Body of pancreas (tissue), 4 donors: Measurements from ENCODE around the gene WDFY4. TPM values are rescaled to one million over a fixed set of nuclear protein-coding genes. Genes with fewer than 3 reads are reported as not detected.

ENCODE experiments used
- ATAC-seq: fragments of 150-250 bp; one replicate; pipeline ENCODE4 v1.9.1; 2016
- DNase-seq, 4 donors: peaks; one replicate each; pipeline ENCODE4 v3.0.0-alpha.2; 2019
- H3K27ac ChIP-seq, 4 donors: fragments of 200-600 bp; sonication (generic); 1 replicate in 3 of 4; 2 replicates in 1 of 4; pipeline versions ENCODE4 v1.5.1 to v1.6.1; 2016 to 2019; ENCODE audit warnings: mild to moderate bottlenecking in 1 of 4, mixed read lengths in 1 of 4, moderate library complexity in 1 of 4
- H3K27me3 ChIP-seq, 2 donors: fragments of 200-600 bp; sonication (generic); one replicate each; pipeline ENCODE4 v1.6.0; 2016; ENCODE audit warnings: mild to moderate bottlenecking in 1 of 2
- H3K36me3 ChIP-seq, 2 donors: fragments of 200-600 bp; sonication (generic); replicated peaks in 1 of 2; 2 replicates each; pipeline ENCODE4 v1.5.1; 2016; ENCODE audit warnings: low read depth in 2 of 2; ENCODE audit not compliant: insufficient read depth in 1 of 2
- H3K4me1 ChIP-seq: fragments of 200-600 bp; sonication (generic); one replicate; pipeline ENCODE4 v1.6.0; 2016
- H3K4me3 ChIP-seq, 2 donors: fragments of 200-600 bp; sonication (generic); 1 replicate in 1 of 2; 2 replicates in 1 of 2; pipeline ENCODE4 v1.5.1; 2016 to 2019
- H3K9me3 ChIP-seq, 3 donors: fragments of 200-600 bp; sonication (generic); 1 replicate in 2 of 3; 2 replicates in 1 of 3; pipeline ENCODE4 v1.5.1; 2016
- CTCF ChIP-seq, 7 experiments: fragments of 450-650 bp in 4 of 7; fragments of 200-600 bp in 3 of 7; sonication (generic) in 3 of 7; IDR thresholded peaks; one replicate each; pipeline ENCODE4 v1.5.1; 2016 to 2019; ENCODE audit warnings: antibody characterized with exemption in 7 of 7
- POLR2A ChIP-seq, 3 donors: fragments of 450-650 bp; IDR thresholded peaks; one replicate each; pipeline ENCODE4 v1.6.1; 2016; ENCODE audit warnings: antibody characterized with exemption in 3 of 3, mild to moderate bottlenecking in 2 of 3
- WGBS, 2 donors: methylation state at CpG; one replicate each; pipeline ENCODE4 v1.1.5; 2017; 5-methylcytosine and 5-hydroxymethylcytosine counted together
- intact Hi-C: fragments of 100-400 bp; cut with DNase I; formaldehyde crosslinking; loops from one replicate; pipeline ENCODE4 v1.15.1; 2023
- total RNA-seq, 2 donors: library from RNA; depleted of rRNA; stranded (reverse); fragments of >200 nt; gene quantifications; one replicate each; pipeline ENCODE4 v1.1.0, GENCODE V29; 2016

The WDFY4 gene
- total RNA-seq, 2 donors from 2014 or later, result 0.66 to 2.3 TPM

DNA sequence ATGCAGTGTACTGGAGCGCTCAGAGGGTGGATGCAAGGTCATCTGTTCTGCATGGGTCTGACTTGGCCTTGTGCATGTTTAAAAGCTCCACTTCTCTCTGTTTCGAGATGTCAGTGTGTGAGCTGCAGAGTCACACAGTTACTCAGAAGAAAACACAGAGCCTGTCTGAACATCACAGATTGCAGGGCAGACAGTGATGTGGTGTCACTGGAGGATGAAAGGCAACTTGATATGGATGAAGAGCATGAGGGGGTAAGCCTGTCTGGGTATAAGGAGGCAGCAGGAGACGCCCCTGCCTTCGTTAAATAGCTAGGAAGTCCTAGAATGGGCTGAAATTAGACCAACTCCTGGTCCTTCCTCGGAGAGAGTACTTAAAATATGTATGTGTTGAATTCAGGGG is 322.5 kb downstream of the WDFY4 start:
- intact Hi-C loops, result no loop called here
- DNase-seq (no peak), ATAC-seq (no peak)
- Histone ChIP-seq H3K27me3 (no peaks in the 10 kb centered on the region), H3K36me3 (no peaks in the 10 kb centered on the region), H3K27ac (no peak overlapping the region), H3K4me1 (no peaks in the 10 kb centered on the region), H3K9me3 (no peaks in the 10 kb centered on the region), H3K4me3 (no peak overlapping the region)
- whole genome bisulfite sequencing, 2 donors, result 51 to 57% methylated on average over 5 of the region's 5 CpGs
- no peak for TF ChIP-seq POLR2A (IDR thresholded peaks at IDR 0.05)
- no peak for TF ChIP-seq CTCF (IDR thresholded peaks at IDR 0.05)

DNA sequence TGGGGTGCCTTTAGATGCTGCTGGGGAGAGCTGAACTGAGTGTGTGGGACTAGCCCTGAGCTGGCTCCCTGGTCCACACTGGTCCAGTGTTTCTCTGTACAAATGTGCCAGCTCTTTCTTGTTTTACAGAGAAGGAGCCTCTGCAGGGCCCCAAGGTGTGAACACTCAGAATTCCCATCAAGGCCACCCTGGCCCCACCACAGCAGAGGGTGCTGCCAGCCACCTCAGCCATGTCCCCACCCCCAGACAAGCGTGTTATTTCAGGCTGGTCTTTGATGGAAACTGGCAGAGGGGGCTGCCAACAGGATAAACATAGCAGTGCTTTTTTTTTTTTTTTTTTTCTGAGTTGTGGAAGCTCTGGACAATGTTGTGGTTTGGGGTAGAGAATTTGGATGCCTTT is 323.4 kb downstream of the WDFY4 start:
- H3K27me3 ChIP-seq, result no peaks in the 10 kb centered on the region
- intact Hi-C loops, result no loop called here
- TF ChIP-seq CTCF (IDR thresholded peaks at IDR 0.05), result no peak
- no peak for TF ChIP-seq POLR2A (IDR thresholded peaks at IDR 0.05)
- H3K4me3 ChIP-seq, result no peak overlapping the region
- ATAC-seq (no peak), DNase-seq (no peak)
- no peak overlapping the region for H3K27ac ChIP-seq
- H3K9me3 ChIP-seq, result no peaks in the 10 kb centered on the region
- no peaks in the 10 kb centered on the region for H3K36me3 ChIP-seq
- H3K4me1 ChIP-seq, result no peaks in the 10 kb centered on the region
- WGBS, 2 donors, result 50 to 57% methylated on average over 1 of the region's 1 CpG

- H3K9me3 ChIP-seq, result no peaks in the 10 kb centered on the region
- no peak for ATAC-seq
- no peak for DNase-seq
- H3K27me3 ChIP-seq, result no peaks in the 10 kb centered on the region
- no peak overlapping the region for H3K27ac ChIP-seq
- no peaks in the 10 kb centered on the region for H3K4me1 ChIP-seq
- H3K4me3 ChIP-seq, result no peak overlapping the region
- no peaks in the 10 kb centered on the region for H3K36me3 ChIP-seq
- intact Hi-C loops, result no loop called here
- TF ChIP-seq CTCF (IDR thresholded peaks at IDR 0.05), result no peak
- no peak for TF ChIP-seq POLR2A (IDR thresholded peaks at IDR 0.05)
- WGBS, 2 donors, result 63 to 69% methylated on average over 11 to 13 of the region's 13 CpGs
Measured at GRCh38 chr10:49008505-49009198, 324.0 kb downstream of the WDFY4 start.

DNA sequence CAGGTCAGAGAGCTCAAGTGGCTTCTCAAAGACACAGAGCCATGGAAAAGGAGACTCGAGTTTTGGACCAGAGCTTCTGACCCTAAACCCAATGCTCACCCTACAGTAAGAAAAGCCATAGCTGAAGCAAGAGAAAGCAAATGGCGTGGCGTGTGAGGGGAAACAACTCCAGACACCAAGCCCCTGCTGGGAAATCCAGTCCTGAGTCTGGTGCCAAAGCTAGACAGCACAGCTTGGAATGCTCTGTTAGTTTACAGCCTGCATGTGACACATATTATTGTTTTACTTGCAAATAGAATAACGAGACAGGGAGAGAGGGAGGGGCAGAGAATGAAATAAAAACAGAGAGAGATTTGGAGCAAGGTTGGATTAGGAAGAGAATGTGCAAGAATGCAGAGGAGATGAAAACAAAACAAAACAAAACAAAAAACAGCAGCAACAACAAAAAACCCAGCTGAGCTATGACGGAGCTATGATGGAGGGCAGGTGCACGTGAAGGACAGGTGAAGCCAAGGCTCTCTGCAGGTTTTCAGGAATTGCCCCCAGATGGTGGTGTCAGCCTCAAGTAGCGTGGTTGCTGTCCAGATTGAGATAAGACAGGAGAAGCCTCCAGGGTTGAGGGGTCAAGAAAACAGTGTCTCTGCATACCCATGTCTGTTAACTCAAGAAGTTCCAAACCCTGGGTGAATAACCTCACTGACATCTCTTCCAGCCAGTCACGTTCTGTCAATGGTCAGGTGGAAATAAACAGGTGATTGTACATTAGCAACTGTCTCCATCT is 324.7 kb downstream of the WDFY4 start:
- ATAC-seq (no peak), DNase-seq (no peak)
- WGBS, 2 donors, result 41 to 42% methylated on average over 8 of the region's 8 CpGs

More for the DNA sequence above, 324.7 kb downstream of the WDFY4 start:
- Histone ChIP-seq H3K27me3 (no peaks in the 10 kb centered on the region), H3K36me3 (no peaks in the 10 kb centered on the region), H3K4me1 (no peaks in the 10 kb centered on the region), H3K9me3 (no peaks in the 10 kb centered on the region), H3K4me3 (no peak overlapping the region), H3K27ac (no peak overlapping the region)
- intact Hi-C loops, result no loop called here
- TF ChIP-seq POLR2A (IDR thresholded peaks at IDR 0.05), result no peak
- no peak for TF ChIP-seq CTCF (IDR thresholded peaks at IDR 0.05)
